ES-I3 (cell line): ENCODE measurements around the gene GAGE12E.
"Not testable (repeated sequence)": the region's sequence is repeated elsewhere in the genome, so short reads cannot be mapped to it uniquely, and the experiment has no call there.

ENCODE experiments used
- H3K36me3 ChIP-seq: 2 replicates; pipeline ENCODE4 v1.6.1; 2013; ENCODE audit warnings: mild to moderate bottlenecking, low read length, control low read depth, moderate library complexity; ENCODE audit not compliant: insufficient read depth
- H3K4me1 ChIP-seq: 2 replicates; pipeline ENCODE4 v1.6.1; 2013; ENCODE audit warnings: mild to moderate bottlenecking, control low read depth, low read length; ENCODE audit not compliant: insufficient read depth
- H3K9ac ChIP-seq: 2 replicates; pipeline ENCODE4 v1.6.1; 2013; ENCODE audit warnings: low read depth, mild to moderate bottlenecking, low read length, moderate library complexity
- H3K9me3 ChIP-seq: 2 replicates; pipeline ENCODE4 v1.6.1; 2013; ENCODE audit warnings: mild to moderate bottlenecking, low read length, moderate library complexity; ENCODE audit not compliant: control insufficient read depth, insufficient read depth

GAGE12E gene

GRCh38 chrX:49550989-49551388, at the start of gene GAGE12E:
GAGE12E (plus strand) TSS chrX:49551289; CDS start chrX:49552444, 1,155 bp downstream.
- H3K9me3 ChIP-seq, H3K36me3 ChIP-seq: not testable (repeated sequence)

GRCh38 chrX:49531877-49532276, 19.2 kb upstream of the GAGE12E start, which contains the start of gene GAGE12C:
GAGE12C (plus strand) TSS chrX:49532177; CDS start chrX:49533332, 1,155 bp downstream.
- not testable (repeated sequence) for H3K9ac ChIP-seq, H3K36me3 ChIP-seq, H3K4me1 ChIP-seq, H3K9me3 ChIP-seq

More at GRCh38 chrX:49550989-49551388, at the start of gene GAGE12E:
- not testable (repeated sequence) for H3K9ac ChIP-seq, H3K4me1 ChIP-seq

GRCh38 chrX:49541433-49541832, 9.7 kb upstream of the GAGE12E start, which contains the start of gene GAGE12D:
GAGE12D (plus strand) TSS chrX:49541733; CDS start chrX:49542888, 1,155 bp downstream.
- H3K36me3 ChIP-seq, H3K9ac ChIP-seq, H3K9me3 ChIP-seq, H3K4me1 ChIP-seq: not testable (repeated sequence)

GRCh38 chrX:49560542-49560941, 9.5 kb downstream of the GAGE12E start, which contains the start of gene GAGE12F:
GAGE12F (plus strand) TSS chrX:49560842; CDS start chrX:49561997, 1,155 bp downstream.
- not testable (repeated sequence) for H3K36me3 ChIP-seq, H3K9me3 ChIP-seq, H3K4me1 ChIP-seq, H3K9ac ChIP-seq

DNA sequence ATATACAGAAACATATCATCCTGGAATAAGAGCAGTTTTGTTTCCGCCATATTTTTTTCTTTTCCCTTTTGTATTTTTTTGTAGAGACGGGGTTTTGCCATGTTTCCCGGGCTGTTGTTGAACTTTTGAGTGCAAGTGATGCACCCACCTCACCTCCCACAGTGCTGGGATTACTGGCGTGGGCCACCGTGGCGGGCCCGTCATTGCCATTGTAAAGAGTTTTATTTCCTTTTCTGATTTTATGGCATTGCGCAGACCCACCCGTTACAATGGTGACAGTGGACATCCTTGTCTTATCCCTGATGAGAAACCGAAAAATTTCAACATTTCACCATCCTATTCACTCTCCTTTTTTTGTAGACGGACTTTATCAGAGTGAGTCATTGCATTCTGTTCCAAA, 17.6 kb downstream of the GAGE12E start:
- H3K36me3 ChIP-seq, H3K4me1 ChIP-seq, H3K9ac ChIP-seq, H3K9me3 ChIP-seq: not testable (repeated sequence)

DNA sequence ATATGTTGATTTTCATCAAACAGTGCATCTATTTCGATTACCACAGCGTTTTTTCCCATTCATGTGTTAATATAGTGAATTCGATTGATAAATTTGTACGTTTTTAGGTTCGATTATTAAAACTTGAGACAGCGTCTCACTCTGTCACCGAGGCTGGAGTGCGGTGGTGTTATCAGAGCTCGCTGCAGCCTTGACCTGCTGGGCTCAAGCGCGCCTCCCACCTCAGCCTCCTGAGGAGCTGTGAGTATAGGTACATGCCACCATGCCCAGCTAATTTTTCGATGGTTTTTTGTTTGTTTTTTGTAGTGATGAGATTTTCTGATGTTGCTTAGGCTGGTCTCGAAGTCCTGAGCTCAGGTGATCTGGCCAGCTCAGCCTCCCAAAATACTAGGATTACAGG, 18.1 kb downstream of the GAGE12E start:
- H3K4me1 ChIP-seq, H3K36me3 ChIP-seq, H3K9me3 ChIP-seq, H3K9ac ChIP-seq: not testable (repeated sequence)

DNA sequence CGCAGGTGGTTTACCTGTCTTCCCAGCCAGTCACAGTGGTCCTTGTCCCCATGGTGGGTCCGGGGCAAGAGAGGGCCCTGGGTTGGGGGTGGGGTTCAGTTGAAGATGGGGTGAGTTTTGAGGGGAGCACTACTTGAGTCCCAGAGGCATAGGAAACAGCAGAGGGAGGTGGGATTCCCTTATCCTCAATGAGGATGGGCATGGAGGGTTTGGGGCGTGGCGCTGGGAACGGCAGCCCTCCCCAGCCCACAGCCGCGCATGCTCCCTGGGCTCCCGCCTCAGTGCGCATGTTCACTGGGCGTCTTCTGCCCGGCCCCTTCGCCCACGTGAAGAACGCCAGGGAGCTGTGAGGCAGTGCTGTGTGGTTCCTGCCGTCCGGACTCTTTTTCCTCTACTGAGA, 19.0 kb downstream of the GAGE12E start, which contains the start of gene GAGE12G:
Gene GAGE12G (plus strand): TSS at position 301 of the 400 bp plus-strand sequence. CDS start 1,155 bp downstream, outside the sequence.
- H3K9me3 ChIP-seq, H3K4me1 ChIP-seq, H3K9ac ChIP-seq, H3K36me3 ChIP-seq: not testable (repeated sequence)

- not testable (repeated sequence) for H3K4me1 ChIP-seq, H3K9ac ChIP-seq, H3K9me3 ChIP-seq, H3K36me3 ChIP-seq
Observed at GRCh38 chrX:49579649-49580048, 28.6 kb downstream of the GAGE12E start, which contains the start of gene GAGE12H. GAGE12H (plus strand) TSS chrX:49579949; CDS start chrX:49581104, 1,155 bp downstream.

DNA sequence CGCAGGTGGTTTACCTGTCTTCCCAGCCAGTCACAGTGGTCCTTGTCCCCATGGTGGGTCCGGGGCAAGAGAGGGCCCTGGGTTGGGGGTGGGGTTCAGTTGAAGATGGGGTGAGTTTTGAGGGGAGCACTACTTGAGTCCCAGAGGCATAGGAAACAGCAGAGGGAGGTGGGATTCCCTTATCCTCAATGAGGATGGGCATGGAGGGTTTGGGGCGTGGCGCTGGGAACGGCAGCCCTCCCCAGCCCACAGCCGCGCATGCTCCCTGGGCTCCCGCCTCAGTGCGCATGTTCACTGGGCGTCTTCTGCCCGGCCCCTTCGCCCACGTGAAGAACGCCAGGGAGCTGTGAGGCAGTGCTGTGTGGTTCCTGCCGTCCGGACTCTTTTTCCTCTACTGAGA, 38.1 kb downstream of the GAGE12E start, which contains the start of gene GAGE2A:
Gene GAGE2A (plus strand): TSS at position 301 of the 400 bp plus-strand sequence. CDS start 1,155 bp downstream, outside the sequence.
- not testable (repeated sequence) for H3K36me3 ChIP-seq, H3K9ac ChIP-seq, H3K4me1 ChIP-seq, H3K9me3 ChIP-seq

GRCh38 chrX:49589769-49590478, 38.8 kb downstream of the GAGE12E start:
- H3K9me3 ChIP-seq, H3K4me1 ChIP-seq, H3K36me3 ChIP-seq, H3K9ac ChIP-seq: not testable (repeated sequence)

DNA sequence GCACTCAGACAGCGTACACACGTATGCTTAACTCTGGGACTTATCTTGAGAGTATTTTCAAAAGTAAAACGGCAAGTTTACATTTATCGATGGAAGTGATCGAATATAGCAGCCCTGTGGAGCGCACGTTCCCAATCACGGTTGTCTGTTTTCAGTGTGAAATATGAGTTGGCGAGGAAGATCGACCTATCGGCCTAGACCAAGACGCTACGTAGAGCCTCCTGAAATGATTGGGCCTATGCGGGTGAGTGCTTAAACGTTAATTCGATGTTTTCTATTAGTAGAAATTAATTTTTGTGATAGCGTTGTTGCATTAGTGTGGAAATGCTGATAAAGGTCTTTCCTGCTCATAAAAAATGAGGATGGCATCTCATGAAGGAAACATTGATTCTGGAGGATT, 39.4 kb downstream of the GAGE12E start:
- H3K9ac ChIP-seq, H3K4me1 ChIP-seq, H3K9me3 ChIP-seq, H3K36me3 ChIP-seq: not testable (repeated sequence)

- not testable (repeated sequence) for H3K36me3 ChIP-seq, H3K9me3 ChIP-seq, H3K9ac ChIP-seq, H3K4me1 ChIP-seq
Observed at GRCh38 chrX:49598720-49599119, 47.6 kb downstream of the GAGE12E start, which contains the start of gene GAGE1. GAGE1 (plus strand) TSS chrX:49599020; CDS start chrX:49600175, 1,155 bp downstream.
